GM21737 (cell line): Measurements from ENCODE around the gene TBKBP1.

Experiments used
- ATAC-seq: cut with Tn5 transposase; IDR thresholded peaks from one replicate; pipeline ENCODE4 v1.9.1; 2021; ENCODE audit warnings: mild to moderate bottlenecking, moderate library complexity; ENCODE audit not compliant: unreplicated experiment

Gene TBKBP1

DNA sequence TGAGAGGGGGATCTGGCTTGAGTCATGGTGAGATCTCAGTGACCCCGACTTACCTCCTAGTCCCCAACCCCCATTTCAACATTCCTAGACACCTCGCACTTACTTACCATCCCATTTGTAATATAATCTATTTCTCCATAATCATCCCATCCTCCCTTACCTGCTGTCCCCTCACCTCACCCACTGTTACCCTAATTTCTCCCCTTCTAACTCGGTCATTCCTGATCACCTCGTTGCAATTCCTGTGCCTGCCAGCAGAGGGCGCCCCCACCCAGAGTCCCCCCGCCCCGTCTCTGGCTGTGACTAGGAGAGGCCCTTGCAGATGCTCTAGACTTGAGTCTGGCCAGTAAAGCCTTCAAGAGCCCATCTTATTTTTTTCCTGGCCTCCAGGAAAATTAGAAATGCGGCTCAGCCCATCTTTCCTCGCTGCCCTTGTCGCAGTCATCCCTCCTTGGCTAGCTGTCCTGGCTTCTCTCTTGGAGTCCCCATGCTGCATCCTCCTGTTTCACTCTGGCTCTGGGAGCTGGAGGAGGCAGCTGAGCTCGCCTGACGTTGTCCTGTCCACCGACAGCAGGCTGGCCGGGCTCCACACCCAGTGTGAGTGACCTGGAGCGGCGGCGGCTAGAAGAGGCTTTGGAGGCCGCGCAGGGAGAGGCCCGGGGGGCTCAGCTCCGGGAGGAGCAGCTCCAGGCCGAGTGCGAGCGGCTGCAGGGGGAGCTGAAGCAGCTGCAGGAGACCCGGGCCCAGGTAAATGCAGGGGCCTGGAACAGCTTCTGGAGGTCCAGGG, 5.0 kb downstream of the TBKBP1 start:
- no peak for ATAC-seq

DNA sequence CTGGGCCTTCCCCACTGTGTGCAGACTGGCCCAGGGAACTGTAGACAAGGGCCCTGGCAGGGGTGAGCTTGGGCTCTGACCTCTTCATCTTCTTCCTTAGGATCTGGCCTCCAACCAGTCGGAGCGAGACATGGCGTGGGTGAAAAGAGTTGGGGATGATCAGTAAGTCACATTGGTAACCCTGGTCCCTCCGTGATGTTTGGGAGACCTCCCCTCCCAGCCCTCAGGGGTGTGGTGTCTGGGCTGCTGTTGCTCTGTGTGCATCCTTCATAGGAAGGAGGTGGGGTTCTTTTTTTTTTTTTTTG, 5.5 kb downstream of the TBKBP1 start:
- no peak for ATAC-seq

DNA sequence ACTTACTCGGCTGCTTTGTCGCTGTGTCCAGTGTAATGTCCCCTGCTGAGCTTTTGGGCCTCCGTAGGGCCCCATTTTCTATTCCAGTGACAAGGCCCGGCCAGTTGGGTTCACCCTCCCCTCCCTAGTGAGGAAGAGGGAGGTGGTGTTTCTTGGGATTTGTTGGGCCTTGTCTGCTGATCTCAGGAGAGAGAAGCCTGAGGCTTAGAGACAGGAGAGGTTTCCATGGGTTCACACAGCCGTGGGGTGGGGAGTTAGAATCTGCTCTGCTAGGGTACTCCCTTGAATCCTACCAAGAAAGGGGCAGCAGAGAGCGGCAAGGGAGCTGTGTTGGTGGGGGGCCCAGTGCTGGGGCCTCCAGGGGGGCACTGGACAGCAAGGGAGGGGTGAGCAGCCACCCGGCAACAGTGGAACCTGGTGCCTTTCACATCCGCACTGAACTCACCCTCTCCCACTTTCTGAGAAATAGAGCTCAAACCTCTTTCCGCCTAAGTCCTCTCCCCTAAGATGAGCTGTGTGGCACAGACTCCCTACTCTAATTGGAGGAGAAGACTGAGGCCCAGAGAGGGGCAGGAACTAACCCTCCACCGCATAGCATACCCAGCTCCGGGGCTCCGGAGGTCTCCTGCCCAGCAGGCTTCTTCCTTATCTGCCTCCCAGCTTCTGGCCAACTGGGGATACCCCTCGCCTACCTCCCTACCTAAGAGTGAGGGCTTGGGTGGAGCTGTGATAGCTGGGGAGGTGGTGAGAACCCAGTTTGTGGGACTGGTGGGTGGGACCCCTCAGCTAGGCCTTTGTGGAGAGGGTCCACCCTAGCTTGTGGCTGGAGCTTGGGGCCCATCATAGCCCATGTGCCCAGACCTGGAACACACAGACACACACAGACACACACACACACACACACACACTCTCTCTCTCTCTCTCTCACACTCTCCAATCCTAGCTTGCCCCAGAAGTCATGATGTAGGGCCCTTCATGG, 6.8 kb downstream of the TBKBP1 start:
- ATAC-seq: no peak

DNA sequence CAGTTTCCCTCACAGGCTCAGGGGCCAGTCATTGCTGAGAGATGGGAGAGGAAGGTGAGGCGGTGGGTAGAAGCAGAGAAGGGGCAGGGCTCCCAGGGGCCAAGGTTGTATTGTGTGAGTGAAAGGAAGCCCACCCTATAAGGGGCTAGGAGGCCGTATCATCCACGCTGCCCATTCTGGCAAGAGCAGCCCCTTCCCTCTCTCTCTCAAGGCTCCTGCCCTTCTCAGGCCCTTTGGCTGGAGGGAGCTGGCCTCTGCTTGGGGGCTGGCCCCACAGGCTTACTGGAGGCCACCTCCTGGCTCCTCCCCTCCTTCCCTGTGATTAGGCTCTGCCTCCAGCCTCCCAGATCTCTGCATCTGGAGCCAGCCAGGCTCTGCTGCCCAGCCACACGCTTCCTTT, 7.6 kb downstream of the TBKBP1 start:
- ATAC-seq: no peak

DNA sequence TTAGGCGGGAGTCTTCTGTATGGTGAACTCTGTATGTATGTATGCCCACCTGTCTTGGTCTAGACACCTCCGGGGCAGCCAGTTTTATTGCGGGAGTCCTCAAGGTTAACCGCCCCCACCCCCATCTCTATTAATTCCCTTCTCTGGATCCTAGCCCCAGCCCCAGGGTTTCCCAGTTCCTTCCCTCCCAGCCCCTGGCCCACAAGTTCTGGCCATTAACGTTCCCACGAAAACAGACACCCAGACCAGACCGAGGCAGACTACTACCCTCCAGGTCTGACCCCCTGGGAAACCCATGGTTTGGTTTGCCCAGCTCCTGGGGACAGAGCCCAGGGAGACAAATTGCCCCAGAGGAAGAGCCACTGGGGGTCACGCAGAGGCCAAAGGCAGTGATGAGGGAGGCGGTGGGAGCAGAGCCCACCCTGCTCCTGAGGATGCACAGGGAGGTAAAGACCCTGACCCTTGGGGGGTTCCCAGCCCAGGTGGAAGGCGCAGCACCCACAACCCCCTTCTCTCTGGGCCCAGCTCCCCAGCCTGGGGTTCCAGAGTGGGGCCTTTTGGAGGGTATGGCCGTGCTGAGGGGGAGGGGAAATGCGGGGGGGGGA, 8.5 kb downstream of the TBKBP1 start:
- no peak for ATAC-seq

DNA sequence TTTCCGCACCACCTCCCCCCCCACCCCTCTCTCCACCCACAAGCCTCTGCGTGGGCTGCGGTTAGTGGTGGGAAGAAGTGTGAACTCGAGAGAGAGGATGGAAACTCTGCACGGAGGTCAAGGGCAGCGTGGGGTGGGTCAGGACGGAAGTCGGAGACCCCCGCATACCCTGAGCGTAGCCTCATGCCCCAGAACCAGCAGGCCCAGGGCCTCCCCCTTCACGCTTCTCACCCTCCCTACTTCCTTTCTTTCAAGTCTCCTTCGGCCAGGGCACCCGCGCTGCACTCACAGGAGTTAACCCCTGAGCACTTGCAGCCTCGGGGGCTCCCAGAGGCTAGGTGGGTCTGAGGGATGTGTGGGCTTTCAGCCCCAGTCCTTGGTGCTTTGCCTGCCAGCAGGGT, 9.2 kb downstream of the TBKBP1 start:
- ATAC-seq: no peak

DNA sequence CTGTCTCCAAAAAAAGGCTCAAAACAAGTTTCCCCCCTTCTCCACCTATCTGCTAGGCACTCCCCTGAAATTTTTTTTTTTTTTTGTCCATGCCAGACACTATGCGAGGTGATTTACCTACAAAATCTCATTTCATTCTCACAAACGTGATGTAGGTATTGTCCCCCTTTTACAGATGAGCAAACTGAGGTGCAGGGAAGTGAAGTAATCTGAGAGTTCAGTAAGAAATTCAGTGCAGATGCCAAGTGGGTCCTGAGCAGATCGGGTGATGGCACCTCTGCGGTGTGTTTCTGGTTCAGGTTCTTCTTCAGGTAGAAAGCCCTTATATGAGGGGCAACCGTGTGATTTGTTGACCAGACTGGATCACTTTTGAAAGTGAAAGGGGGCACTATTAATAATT, 9.7 kb downstream of the TBKBP1 start:
- ATAC-seq: no peak

DNA sequence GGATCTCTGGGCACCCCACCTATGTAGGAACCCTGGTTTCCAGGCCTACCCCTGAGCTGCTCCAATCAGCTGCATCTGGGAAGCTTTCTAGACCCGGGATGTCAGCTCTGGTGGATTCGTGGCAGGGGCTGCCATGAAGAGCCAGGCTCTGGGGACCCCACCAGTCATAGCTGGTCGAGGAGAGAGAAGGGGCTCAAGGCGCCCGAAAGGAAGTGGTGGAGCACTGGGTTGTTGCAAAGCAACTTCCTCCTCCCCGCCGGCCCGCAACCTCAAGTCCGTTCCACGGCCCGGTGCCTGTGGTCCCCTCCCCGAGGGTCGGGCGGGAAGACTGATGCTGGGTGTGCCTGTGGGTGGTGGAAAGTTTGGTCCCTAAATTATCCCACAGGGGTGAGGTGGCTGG, 10.2 kb downstream of the TBKBP1 start:
- no peak for ATAC-seq

DNA sequence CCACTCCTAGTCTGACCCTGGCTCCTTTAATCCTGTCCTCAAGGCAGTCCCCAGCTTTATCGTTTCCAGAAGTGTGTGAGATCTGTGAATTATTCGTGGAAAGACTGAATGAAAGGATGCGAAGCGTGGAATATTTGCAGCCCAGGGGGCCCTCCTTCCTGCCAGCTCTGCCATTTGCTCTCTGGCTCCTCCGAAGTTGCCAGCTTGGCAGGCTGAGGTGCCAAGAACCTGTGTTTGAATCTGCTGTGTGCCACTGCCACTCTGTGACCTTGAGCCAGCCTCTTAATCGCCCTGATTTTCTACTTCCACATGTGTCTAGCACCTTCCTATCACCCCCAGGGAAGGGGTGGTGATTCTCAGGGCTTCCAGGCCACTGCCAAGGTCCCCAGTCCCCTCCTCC, 10.8 kb downstream of the TBKBP1 start:
- ATAC-seq: no peak

DNA sequence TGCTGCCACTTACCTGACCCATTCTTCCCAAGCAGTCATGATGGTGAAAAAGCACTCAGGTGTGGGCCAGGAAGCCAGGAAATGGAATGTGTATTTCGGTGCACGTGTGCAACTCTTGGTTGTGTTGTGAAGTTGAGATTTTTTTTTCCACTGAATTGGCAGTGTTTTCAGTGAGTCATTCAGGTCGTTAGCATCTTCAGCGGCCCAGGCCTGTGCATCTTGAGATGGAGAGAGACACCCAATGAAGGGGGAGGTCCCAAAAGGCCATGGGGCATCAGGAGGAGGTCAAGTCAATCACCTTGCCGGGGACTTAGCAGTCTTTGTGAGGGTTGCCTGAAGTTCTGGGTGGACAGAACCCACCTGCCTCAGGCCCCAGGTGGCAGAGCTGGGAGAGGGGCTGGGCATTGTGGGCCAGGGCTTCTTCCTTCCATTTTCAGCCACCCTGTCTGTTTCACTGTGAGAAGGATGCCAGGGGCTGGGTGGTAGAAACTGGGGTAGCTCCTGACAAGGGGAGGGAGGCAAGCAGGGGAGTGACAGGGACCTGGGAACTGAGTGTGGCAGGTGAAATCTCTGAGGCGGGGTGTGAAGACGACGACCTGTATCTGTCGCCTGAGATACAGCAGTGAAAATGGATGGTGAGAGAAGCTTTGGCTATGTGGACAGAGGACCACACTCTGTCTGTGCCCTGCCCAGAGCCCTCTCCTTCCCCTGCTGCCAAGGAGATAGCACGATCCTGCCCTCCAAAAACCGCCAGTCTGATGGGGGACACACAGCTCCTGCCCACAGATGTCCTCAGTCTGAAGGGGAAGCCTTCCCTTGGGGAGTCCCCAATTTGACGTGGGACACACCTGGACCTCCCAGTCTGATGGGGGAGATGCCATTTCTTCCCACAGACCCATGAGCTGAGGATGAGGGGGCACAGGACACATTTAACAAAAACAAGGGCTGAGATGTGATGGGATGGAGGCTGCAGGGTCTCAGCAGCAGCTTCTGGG, 11.9 kb downstream of the TBKBP1 start:
- ATAC-seq: no peak

DNA sequence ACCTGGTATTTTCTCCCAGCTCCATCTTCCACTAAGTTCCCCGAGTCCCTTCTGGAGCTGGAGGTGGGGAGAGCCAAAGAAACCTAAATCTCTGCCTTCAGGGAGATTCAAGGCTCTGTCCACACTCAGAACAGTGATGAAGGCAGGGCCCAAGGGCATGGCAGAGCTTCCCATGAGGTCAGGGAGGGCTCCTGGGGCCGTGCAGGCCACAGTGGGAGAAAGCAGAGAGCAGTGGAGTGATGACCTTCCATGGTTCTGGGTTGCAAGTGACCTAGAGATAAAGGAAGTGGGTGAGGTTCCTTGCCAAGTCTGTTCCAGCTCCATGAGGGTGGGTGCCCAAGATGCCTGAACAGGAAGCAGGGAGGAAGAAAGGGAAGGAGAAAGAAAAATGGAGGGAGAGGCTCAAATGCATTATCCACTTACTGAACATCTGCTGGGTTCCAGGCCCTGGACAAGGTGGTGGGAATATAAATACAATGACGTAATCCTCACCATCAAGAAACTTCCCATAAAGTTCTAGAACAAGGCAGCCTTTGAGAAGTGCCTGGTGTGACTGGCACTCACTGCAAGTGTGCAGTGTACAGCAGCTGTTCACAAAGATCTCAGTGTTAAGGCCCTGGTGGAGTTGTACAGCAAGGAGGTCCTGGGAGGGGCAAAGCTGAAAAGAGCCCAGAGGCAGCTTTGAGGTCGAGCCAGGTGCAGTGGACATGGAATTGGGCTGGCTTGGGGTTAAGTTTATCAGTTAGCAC, 13.3 kb downstream of the TBKBP1 start:
- no peak for ATAC-seq

DNA sequence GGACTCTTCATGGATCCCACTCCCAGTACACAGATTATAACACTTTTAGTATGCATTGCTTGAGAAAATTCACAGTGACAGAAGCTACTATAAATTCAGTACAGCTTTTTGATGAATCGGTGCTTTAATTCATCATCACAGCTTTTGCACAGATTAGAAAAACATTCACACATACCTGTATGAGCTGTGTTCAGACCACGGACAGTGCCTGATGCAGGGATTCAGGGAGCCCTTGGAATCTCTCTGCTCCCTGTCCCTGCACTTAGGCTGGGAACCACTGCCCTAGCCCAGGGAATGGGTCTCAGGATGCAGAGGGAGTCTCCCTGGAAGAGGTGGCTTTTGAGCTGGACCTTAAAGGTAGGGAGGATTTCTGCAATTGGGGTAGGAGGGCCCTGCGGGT, 13.9 kb downstream of the TBKBP1 start:
- no peak for ATAC-seq

DNA sequence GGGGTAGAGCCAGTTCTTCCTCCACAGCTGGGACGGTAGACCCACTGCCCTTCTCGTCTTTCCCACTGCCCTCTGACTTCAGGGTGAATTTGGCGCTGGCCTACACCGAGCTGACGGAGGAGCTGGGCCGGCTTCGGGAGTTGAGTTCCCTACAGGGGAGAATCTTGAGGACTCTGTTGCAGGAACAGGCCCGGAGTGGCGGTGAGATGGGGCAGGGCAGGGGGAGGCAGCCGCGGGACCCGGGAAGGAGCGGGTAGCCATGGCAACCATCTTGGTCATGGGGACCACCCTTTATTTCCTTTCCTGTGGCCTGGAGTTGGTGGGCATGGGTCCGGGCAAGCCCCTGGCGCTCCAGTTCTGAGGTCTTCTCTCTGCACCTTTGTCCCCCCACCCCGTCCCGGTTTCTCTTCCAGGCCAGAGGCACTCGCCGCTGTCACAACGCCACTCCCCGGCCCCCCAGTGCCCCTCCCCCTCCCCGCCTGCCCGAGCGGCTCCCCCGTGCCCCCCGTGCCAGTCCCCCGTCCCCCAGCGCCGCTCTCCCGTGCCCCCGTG, 14.4 kb downstream of the TBKBP1 start:
- ATAC-seq: no peak

DNA sequence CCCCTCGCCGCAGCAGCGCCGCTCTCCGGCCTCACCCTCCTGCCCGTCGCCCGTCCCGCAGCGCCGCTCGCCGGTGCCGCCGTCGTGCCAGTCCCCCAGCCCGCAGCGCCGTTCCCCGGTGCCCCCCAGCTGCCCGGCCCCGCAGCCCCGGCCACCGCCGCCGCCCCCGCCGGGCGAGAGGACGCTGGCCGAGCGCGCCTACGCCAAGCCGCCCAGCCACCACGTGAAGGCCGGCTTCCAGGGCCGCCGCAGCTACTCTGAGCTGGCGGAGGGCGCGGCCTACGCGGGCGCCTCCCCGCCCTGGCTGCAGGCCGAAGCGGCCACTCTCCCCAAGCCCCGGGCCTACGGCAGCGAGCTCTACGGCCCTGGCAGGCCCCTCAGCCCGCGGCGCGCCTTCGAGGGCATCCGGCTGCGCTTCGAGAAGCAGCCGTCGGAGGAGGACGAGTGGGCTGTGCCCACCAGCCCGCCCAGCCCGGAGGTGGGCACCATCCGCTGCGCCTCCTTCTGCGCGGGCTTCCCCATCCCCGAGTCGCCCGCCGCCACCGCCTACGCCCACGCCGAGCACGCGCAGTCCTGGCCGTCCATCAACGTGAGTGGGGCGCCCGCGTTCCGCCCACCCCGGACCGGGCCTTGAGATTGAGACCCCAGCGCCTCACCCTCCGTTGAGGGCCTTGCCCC, 15.0 kb downstream of the TBKBP1 start:
- ATAC-seq: no peak

DNA sequence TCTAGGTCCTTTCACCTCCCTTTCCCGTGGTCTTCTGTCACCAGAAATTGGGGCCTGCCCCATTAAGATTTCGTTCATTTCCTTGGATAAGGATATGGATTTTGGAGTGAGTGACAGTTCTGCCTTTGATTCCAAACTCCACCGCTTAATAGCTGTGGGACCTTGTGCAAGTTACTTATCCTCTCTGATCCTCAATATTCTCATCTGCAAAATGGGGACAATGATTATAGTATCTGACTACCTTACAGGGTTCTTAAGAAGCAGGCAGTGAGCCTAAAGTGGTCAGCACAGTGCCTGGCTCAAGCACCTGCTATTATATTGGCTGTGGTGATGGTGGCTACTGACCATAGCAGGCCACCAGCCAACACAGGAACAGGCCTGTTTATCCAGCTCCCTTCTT, 15.6 kb downstream of the TBKBP1 start:
- ATAC-seq: no peak

DNA sequence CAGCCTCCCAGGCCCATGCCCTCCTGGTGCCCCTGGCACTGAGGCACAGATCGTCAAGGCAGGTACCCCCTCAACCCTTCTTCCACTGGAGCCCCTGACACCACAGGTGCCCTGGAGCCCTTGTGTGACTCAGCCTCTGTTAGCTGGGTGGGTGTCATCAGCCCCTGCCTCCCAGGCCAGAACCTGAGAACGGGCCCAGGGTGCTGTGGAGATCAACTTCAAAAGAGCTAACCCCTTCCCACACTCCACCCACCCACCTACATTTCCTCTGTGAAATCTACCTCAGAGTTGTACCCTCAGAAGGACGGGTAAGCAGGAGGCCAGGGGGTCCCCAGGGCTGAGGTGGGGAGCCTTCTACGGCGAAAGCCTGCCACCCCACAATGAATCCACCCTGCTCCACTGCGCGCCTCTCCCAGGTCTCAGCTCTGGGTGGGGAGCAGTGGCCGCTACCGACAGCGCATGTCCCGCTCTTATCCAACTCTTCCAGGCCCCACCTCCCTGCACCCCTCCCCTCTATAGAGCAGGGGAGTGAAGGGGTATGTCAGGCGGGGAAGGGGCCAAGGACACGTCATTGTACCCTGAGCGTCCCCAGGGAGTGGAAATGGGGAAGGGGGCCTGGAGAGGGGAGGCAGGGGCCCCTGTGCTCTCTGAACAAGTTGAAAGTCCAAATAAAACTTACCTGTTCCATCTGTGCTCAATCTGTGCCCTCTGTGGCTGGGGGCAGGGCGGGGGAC, 17.6 kb downstream of the TBKBP1 start:
- ATAC-seq: no peak

DNA sequence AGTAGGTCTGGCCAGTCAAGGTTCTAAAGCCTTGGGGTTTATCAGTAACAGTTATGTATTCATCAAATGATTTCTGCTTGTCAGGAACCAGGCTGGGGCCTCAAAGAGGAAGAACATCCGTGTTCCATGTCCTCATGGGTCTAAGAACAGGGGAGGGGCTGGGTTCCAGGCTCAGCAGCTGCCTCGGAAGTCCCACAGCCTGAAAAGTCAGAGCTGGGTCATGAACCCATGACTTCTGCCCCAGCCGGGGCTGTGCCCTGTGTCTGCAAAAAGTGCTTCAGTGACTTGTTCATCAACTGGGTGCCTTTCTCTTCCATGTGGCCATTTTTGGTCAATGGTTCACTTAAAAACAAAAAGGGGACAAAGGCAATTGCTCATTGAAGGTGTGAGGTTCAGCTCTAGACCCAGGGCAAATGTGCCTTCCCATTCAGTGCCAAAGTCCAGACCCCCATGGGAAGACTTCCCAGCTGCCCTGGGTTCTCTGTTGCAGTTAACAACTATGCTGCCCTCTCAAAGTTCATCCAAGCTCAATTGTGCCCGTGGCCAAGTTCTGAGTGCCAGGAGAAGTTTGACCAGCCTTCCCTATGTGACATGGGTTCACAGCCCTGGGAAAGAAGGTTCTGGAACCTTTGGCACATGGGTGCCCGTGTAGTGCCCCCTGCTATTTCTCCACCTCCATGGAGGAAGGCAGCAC, 18.5 kb downstream of the TBKBP1 start:
- no peak for ATAC-seq
